ENCODE data around the gene ASPN. TPM values are rescaled to one million over a fixed set of nuclear protein-coding genes. Genes with fewer than 3 reads are reported as not detected.
"Not testable (repeated sequence)": the region's sequence is repeated elsewhere in the genome, so short reads cannot be mapped to it uniquely, and the experiment has no call there.

ASPN gene
- polyA plus RNA-seq, 1 donor from 2014 or later: 0.35 TPM

DNA sequence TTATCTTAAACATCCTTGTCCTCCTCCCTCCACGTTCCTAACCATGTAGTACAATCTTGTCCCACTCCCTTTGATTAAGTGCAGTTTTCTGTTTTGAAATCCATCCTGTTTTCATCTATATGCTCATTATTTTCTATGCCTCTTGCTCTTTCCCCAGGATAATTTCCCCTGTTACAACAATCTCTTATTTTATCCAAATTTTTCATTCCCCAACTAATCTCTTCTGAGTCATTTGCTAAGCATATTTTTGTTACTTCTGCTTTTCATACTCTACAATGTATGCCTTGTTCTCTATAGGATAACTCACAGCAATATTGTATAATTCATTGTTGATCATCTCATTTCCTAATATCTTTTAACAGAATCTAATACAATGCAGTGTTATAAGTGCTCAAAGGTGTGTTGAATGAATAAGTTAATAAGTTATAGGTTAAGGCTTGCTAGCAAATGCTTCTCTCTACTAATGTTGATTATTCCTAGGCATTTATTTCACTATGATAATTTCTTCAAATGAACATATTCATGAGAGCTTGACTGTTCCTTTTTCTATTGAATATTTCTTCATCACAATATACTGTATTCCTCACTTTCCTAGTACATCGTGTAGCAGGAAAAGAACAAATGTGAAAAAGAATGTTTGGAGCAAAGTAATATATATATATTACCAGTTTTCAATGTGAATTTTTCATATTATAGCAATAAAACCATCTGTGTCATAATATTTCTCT lies 59.5 kb downstream of the ASPN start:
- H3K27me3 ChIP-seq (ENCODE audit: insufficient read depth, low read depth, low read length): no peaks in the 10 kb centered on the region
- no peak overlapping the region for H3K27ac ChIP-seq (ENCODE audit: low read length)
- no peaks in the 10 kb centered on the region for H3K36me3 ChIP-seq (ENCODE audit: insufficient read depth, low read length)
- H4K20me1 ChIP-seq (ENCODE audit: insufficient read depth): no peaks in the 10 kb centered on the region
- H2AFZ ChIP-seq (ENCODE audit: low read depth, low read length): no peak overlapping the region
- H3F3A ChIP-seq (ENCODE audit: insufficient read depth, low read length, poor library complexity, severe bottlenecking): no peaks in the 10 kb centered on the region
- TF ChIP-seq EZH2 (IDR thresholded peaks at IDR 0.05; ENCODE audit: borderline replicate concordance, insufficient read depth, low read length, poor library complexity, severe bottlenecking) (no peak), SMC3 (conservative IDR thresholded peaks at IDR 0.05; ENCODE audit: poor library complexity) (no peak), RAD21 (conservative IDR thresholded peaks at IDR 0.05) (no peak), MXI1 (conservative IDR thresholded peaks at IDR 0.05; ENCODE audit: poor library complexity, severe bottlenecking) (no peak), TAF1 (IDR thresholded peaks at IDR 0.05; ENCODE audit: low read depth) (no peak), POLR2AphosphoS5 (IDR thresholded peaks at IDR 0.05) (no peak), EP300 (conservative IDR thresholded peaks at IDR 0.05; ENCODE audit: poor library complexity, severe bottlenecking) (no peak)
- TF ChIP-seq, protein P1, sequence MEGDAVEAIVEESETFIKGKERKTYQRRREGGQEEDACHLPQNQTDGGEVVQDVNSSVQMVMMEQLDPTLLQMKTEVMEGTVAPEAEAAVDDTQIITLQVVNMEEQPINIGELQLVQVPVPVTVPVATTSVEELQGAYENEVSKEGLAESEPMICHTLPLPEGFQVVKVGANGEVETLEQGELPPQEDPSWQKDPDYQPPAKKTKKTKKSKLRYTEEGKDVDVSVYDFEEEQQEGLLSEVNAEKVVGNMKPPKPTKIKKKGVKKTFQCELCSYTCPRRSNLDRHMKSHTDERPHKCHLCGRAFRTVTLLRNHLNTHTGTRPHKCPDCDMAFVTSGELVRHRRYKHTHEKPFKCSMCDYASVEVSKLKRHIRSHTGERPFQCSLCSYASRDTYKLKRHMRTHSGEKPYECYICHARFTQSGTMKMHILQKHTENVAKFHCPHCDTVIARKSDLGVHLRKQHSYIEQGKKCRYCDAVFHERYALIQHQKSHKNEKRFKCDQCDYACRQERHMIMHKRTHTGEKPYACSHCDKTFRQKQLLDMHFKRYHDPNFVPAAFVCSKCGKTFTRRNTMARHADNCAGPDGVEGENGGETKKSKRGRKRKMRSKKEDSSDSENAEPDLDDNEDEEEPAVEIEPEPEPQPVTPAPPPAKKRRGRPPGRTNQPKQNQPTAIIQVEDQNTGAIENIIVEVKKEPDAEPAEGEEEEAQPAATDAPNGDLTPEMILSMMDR (IDR thresholded peaks at IDR 0.05; ENCODE audit: poor library complexity, severe bottlenecking): no peak
- TF ChIP-seq, protein P2, sequence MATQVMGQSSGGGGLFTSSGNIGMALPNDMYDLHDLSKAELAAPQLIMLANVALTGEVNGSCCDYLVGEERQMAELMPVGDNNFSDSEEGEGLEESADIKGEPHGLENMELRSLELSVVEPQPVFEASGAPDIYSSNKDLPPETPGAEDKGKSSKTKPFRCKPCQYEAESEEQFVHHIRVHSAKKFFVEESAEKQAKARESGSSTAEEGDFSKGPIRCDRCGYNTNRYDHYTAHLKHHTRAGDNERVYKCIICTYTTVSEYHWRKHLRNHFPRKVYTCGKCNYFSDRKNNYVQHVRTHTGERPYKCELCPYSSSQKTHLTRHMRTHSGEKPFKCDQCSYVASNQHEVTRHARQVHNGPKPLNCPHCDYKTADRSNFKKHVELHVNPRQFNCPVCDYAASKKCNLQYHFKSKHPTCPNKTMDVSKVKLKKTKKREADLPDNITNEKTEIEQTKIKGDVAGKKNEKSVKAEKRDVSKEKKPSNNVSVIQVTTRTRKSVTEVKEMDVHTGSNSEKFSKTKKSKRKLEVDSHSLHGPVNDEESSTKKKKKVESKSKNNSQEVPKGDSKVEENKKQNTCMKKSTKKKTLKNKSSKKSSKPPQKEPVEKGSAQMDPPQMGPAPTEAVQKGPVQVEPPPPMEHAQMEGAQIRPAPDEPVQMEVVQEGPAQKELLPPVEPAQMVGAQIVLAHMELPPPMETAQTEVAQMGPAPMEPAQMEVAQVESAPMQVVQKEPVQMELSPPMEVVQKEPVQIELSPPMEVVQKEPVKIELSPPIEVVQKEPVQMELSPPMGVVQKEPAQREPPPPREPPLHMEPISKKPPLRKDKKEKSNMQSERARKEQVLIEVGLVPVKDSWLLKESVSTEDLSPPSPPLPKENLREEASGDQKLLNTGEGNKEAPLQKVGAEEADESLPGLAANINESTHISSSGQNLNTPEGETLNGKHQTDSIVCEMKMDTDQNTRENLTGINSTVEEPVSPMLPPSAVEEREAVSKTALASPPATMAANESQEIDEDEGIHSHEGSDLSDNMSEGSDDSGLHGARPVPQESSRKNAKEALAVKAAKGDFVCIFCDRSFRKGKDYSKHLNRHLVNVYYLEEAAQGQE (IDR thresholded peaks at IDR 0.05; ENCODE audit: borderline replicate concordance): no peak
- no peak overlapping the region for H3K9ac ChIP-seq (ENCODE audit: low read length)
- no peak overlapping the region for H3K4me3 ChIP-seq (ENCODE audit: low read length)
- no peaks in the 10 kb centered on the region for H3K79me2 ChIP-seq (replicated peaks; ENCODE audit: insufficient read depth, low read length)
- H3K9me3 ChIP-seq (ENCODE audit: low read length): no peaks in the 10 kb centered on the region
- H3K9me2 ChIP-seq (ENCODE audit: insufficient read depth, low read length): no peaks in the 10 kb centered on the region
- no peak overlapping the region for H3K4me2 ChIP-seq (ENCODE audit: low read length)

DNA sequence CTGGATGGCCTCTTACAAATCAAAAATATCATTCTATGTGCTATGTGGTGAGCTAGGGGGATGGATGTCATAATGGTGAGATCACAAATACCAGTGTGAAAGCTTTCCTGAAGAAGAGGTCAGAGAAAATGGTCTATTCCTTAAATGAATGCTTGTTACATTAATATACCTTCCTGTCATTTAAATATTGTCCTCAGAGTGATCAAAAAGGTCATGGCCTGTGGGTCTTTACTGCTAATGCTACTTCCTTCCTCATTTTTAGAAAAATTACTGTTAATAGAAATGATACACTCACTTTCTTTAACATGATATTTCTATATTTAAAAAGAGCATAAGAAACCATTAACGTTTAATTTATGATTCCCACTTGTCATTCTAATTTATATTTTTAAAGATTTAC lies 67.7 kb downstream of the ASPN start:
- no peaks in the 10 kb centered on the region for H4K20me1 ChIP-seq (ENCODE audit: insufficient read depth)
- TF ChIP-seq TAF1 (IDR thresholded peaks at IDR 0.05; ENCODE audit: low read depth): no peak
- no peak for TF ChIP-seq RAD21 (conservative IDR thresholded peaks at IDR 0.05)
- no peak for TF ChIP-seq POLR2AphosphoS5 (IDR thresholded peaks at IDR 0.05)
- TF ChIP-seq, protein P2 (IDR thresholded peaks at IDR 0.05; ENCODE audit: borderline replicate concordance): no peak
- TF ChIP-seq SMC3 (conservative IDR thresholded peaks at IDR 0.05; ENCODE audit: poor library complexity): no peak
- TF ChIP-seq, protein P1 (IDR thresholded peaks at IDR 0.05; ENCODE audit: poor library complexity, severe bottlenecking): no peak
- no peak for TF ChIP-seq MXI1 (conservative IDR thresholded peaks at IDR 0.05; ENCODE audit: poor library complexity, severe bottlenecking)
- TF ChIP-seq EZH2 (IDR thresholded peaks at IDR 0.05; ENCODE audit: borderline replicate concordance, insufficient read depth, low read length, poor library complexity, severe bottlenecking): no peak
- no peak for TF ChIP-seq EP300 (conservative IDR thresholded peaks at IDR 0.05; ENCODE audit: poor library complexity, severe bottlenecking)
- no peaks in the 10 kb centered on the region for H3K9me2 ChIP-seq (ENCODE audit: insufficient read depth, low read length)
- no peak overlapping the region for H3K4me3 ChIP-seq (ENCODE audit: low read length)
- no peak overlapping the region for H3K4me2 ChIP-seq (ENCODE audit: low read length)
- no peaks in the 10 kb centered on the region for H3K27me3 ChIP-seq (ENCODE audit: insufficient read depth, low read depth, low read length)
- no peaks in the 10 kb centered on the region for H3K36me3 ChIP-seq (ENCODE audit: insufficient read depth, low read length)
- no peak overlapping the region for H3K27ac ChIP-seq (ENCODE audit: low read length)
- H3F3A ChIP-seq (ENCODE audit: insufficient read depth, low read length, poor library complexity, severe bottlenecking): no peaks in the 10 kb centered on the region
- H3K9me3 ChIP-seq (ENCODE audit: low read length): no peaks in the 10 kb centered on the region
- H3K9ac ChIP-seq (ENCODE audit: low read length): no peak overlapping the region
- H3K79me2 ChIP-seq (replicated peaks; ENCODE audit: insufficient read depth, low read length): no peaks in the 10 kb centered on the region
- H2AFZ ChIP-seq (ENCODE audit: low read depth, low read length): no peak overlapping the region

DNA sequence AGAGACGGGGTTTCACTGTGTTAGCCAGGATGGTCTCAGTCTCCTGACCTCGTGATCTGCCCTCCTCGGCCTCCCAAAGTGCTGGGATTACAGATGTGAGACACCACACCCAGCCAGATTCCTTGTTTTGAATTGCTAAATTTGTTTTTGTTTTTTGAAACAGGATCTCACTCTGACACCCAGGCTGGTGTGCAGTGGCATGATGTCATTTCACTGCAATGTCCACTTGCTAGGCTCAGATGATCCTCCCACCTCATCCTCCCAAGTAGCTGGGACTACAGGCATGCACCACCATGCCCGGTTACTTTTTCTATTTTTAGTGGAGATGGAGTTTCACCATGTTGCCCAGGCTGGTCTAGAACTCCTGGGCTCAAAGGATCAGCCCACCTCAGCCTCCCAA lies 71.1 kb downstream of the ASPN start:
- not testable (repeated sequence) for H4K20me1 ChIP-seq (ENCODE audit: insufficient read depth); H3K27ac ChIP-seq (ENCODE audit: low read length); H3K9me2 ChIP-seq (ENCODE audit: insufficient read depth, low read length); H3K9me3 ChIP-seq (ENCODE audit: low read length); H3K9ac ChIP-seq (ENCODE audit: low read length); H3K36me3 ChIP-seq (ENCODE audit: insufficient read depth, low read length); H3K79me2 ChIP-seq (replicated peaks; ENCODE audit: insufficient read depth, low read length); H2AFZ ChIP-seq (ENCODE audit: low read depth, low read length); H3K4me3 ChIP-seq (ENCODE audit: low read length); H3K27me3 ChIP-seq (ENCODE audit: insufficient read depth, low read depth, low read length); H3F3A ChIP-seq (ENCODE audit: insufficient read depth, low read length, poor library complexity, severe bottlenecking); H3K4me2 ChIP-seq (ENCODE audit: low read length)

Data from neural cell (in vitro differentiated cells).